Posterior cingulate gyrus (tissue), 11 donors: Measurements from ENCODE around the gene HNRNPAB.

Source experiments
- DNase-seq, 10 donors: peaks; one replicate each; pipeline versions ENCODE4 v3.0.0 to v3.0.0-alpha.2; 2020 to 2021; ENCODE audit warnings: mixed read lengths in 3 of 10
- intact Hi-C: fragments of 100-400 bp; cut with DNase I; formaldehyde crosslinking; loops from one replicate; pipeline ENCODE4 v1.15.1; 2023

HNRNPAB gene

DNA sequence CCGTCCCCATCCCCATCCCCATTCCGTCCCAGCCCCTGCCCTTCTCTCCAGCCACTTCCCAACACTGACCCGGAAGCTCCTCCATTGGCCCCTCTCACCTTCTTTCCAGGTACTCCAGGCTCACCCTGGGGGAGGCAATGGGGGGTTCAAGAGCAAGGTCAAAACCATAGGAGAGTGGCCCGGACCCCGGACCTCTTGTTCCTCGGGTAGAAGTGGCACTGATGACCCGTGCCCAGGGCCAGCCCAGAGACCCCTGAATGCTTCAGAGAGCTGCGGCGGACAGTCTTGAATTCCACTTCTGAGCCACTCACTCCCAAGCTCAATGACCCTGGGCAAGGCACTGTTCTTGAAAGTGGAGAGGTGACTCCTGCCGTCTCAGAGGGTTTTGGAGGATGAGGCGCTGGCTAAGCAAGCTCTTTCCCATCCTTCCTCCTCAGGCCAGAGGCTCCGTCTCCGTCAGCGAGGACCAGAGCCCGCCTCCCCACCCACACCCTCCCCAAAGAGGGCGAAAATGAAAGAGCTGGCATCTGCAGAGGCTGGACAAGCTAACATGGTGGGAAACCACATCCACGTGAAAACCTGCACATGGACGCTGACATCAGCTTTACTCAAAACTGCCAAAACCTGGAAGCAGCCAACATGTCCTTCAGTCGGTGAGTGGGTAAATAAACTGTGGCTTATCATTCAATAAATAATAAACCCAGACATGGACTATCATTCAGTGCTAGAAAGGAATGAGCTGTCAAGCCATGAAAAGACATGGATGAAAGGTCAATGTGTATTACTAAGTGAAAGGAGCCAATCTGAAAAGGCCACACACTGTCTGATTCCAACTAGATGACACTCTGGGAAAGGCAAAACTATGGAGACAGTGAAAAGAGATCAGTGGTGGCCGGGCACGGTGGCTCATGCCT is 55.5 kb downstream of the HNRNPAB start:
- peak in 2 of 10 donors; percentile 63 to 75 for DNase-seq
- intact Hi-C loops, result no loop called here
